Caco-2 (cell line): ENCODE results near the gene FASTK. TPM values are rescaled to one million over a fixed set of nuclear protein-coding genes. Genes with fewer than 3 reads are reported as not detected.

Experiments
- BruUV-seq: library from RNA; stranded (reverse); fragments of 400-500 nt; replicated peaks from 2 replicates; lab custom pipeline; 2021; lab: Mats Ljungman, UMichigan
- CTCF ChIA-PET: fragments of 300-600 bp; sonication (Branson Sonifier 250); formaldehyde crosslinking; loops from one replicate; lab custom pipeline; 2022; ENCODE audit warnings: antibody characterized with exemption; lab: Charles Lee
- POLR2A ChIA-PET: fragments of 300-600 bp; sonication (Branson Sonifier 250); formaldehyde crosslinking; loops from one replicate; lab custom pipeline; 2022; ENCODE audit warnings: antibody characterized with exemption; lab: Charles Lee
- DNase-seq, 2 experiments: peaks; one replicate each; pipeline versions ENCODE4 v3.0.0 to v3.0.0-alpha.2; 2020 to 2022
- H3K27me3 ChIP-seq: replicated peaks from 2 replicates; pipeline ENCODE4 v1.6.0; 2011; ENCODE audit warnings: low read length; ENCODE audit not compliant: control insufficient read depth, insufficient read depth
- H3K36me3 ChIP-seq: 2 replicates; pipeline ENCODE4 v1.5.1; 2011; ENCODE audit warnings: low read length; ENCODE audit not compliant: control insufficient read depth, insufficient read depth
- H3K4me1 ChIP-seq: fragments of 250-450 bp; sonication (Bioruptor Pico); 2 replicates; pipeline ENCODE4 v1.5.1; 2020; ENCODE audit warnings: mild to moderate bottlenecking
- H3K4me3 ChIP-seq: 2 replicates; pipeline ENCODE4 v1.5.1; 2011; ENCODE audit warnings: low read depth, mild to moderate bottlenecking, control low read depth, low read length
- H3K9me3 ChIP-seq: fragments of 250-450 bp; sonication (Bioruptor Pico); 2 replicates; pipeline ENCODE4 v1.5.1; 2020; ENCODE audit warnings: mild to moderate bottlenecking, moderate library complexity
- H3K27ac Mint-ChIP-seq: one replicate; pipeline ENCODE4 v1.8.0; 2022; ENCODE audit warnings: mixed read lengths; ENCODE audit not compliant: unreplicated experiment
- H3K27me3 Mint-ChIP-seq: one replicate; pipeline ENCODE4 v1.8.0; 2022; ENCODE audit warnings: mixed read lengths; ENCODE audit not compliant: insufficient read depth, unreplicated experiment
- H3K36me3 Mint-ChIP-seq: one replicate; pipeline ENCODE4 v1.8.0; 2022; ENCODE audit warnings: mild to moderate bottlenecking, mixed read lengths; ENCODE audit not compliant: insufficient read depth, unreplicated experiment
- H3K4me1 Mint-ChIP-seq: one replicate; pipeline ENCODE4 v1.8.0; 2022; ENCODE audit warnings: low read depth, mixed read lengths; ENCODE audit not compliant: unreplicated experiment
- H3K4me3 Mint-ChIP-seq: one replicate; pipeline ENCODE4 v1.8.0; 2022; ENCODE audit warnings: mild to moderate bottlenecking, moderate library complexity, mixed read lengths; ENCODE audit not compliant: unreplicated experiment
- H3K9me3 Mint-ChIP-seq: one replicate; pipeline ENCODE4 v1.8.0; 2022; ENCODE audit warnings: mixed read lengths; ENCODE audit not compliant: unreplicated experiment
- CTCF ChIP-seq, 2 experiments: fragments of 200-600 bp in 1 of 2; IDR thresholded peaks; 1 replicate in 1 of 2; 2 replicates in 1 of 2; pipeline versions ENCODE4 v1.5.1 to v1.8.0; 2011 to 2022; ENCODE audit warnings: antibody characterized with exemption in 1 of 2, control low read depth in 1 of 2, inconsistent platforms in 1 of 2, low read depth in 1 of 2, low read length in 1 of 2, mild to moderate bottlenecking in 1 of 2, moderate library complexity in 1 of 2; ENCODE audit not compliant: insufficient read depth in 1 of 2, severe bottlenecking in 1 of 2, unreplicated experiment in 1 of 2
- intact Hi-C: fragments of 100-400 bp; cut with micrococcal nuclease; formaldehyde crosslinking; loops from one replicate; pipeline ENCODE4 v1.10.0; 2022; ENCODE audit not compliant: unreplicated experiment
- total RNA-seq: library from RNA; stranded (reverse); gene quantifications from 2 replicates; pipeline ENCODE4 v1.2.3, GENCODE V29; 2022

Gene FASTK
- total RNA-seq, 1 experiment from 2014 or later = 114 TPM

GRCh38 chr7:151081170-151082101 is 827 bp upstream of the FASTK start:
- peak; percentile 40 to 49 for DNase-seq
- no peaks in the 10 kb centered on the region for H3K27me3 ChIP-seq
- no peaks in the 10 kb centered on the region for H3K9me3 ChIP-seq
- no peaks in the 10 kb centered on the region for H3K36me3 ChIP-seq
- POLR2A ChIA-PET = interaction anchor here (0.7 to 1.8 kb wide), 5 partner anchors 13 to 172 kb away, joined by 3 to 25 read pairs (median 10); partner anchors contain the start of gene ABCB8
- no peaks in the 10 kb centered on the region for H3K9me3 Mint-ChIP-seq
- peaks cover 26% of the 10 kb centered on the region for H3K4me1 ChIP-seq
- intact Hi-C loops = loop anchor here (2.0 kb wide), 1 partner anchor 53 kb away; the partner anchor contains the start of gene ABCB8
- H3K27me3 Mint-ChIP-seq = no peaks in the 10 kb centered on the region
- peak overlapping the region; percentile 87 for H3K27ac Mint-ChIP-seq
- CTCF ChIA-PET = interaction anchor here (0.6 to 1.6 kb wide), 5 partner anchors 19 to 63 kb away, joined by 3 to 13 read pairs (median 3); partner anchors contain the start of gene CDK5
- peak overlapping the region; percentile 93 for H3K4me3 Mint-ChIP-seq
- peaks cover 53% of the 10 kb centered on the region for H3K36me3 Mint-ChIP-seq
- no TSS peak for BruUV-seq
- peak overlapping the region; percentile 98 for H3K4me3 ChIP-seq
- TF ChIP-seq CTCF (IDR thresholded peaks at IDR 0.05; ENCODE audit: insufficient read depth in 1 of 2, low read depth in 1 of 2, low read length in 1 of 2, severe bottlenecking in 1 of 2, unreplicated experiment in 1 of 2) = no peak
- H3K4me1 Mint-ChIP-seq = peaks cover 13% of the 10 kb centered on the region

- Mint-ChIP-seq H3K27ac (peak overlapping the region; percentile 55), H3K4me1 (peaks cover 9% of the 10 kb centered on the region), H3K9me3 (no peaks in the 10 kb centered on the region), H3K27me3 (no peaks in the 10 kb centered on the region), H3K4me3 (peak overlapping the region; percentile 93), H3K36me3 (peaks cover 59% of the 10 kb centered on the region)
- Histone ChIP-seq H3K36me3 (no peaks in the 10 kb centered on the region), H3K27me3 (no peaks in the 10 kb centered on the region), H3K4me3 (peak overlapping the region; percentile 98), H3K4me1 (peaks cover 22% of the 10 kb centered on the region), H3K9me3 (no peaks in the 10 kb centered on the region)
- POLR2A ChIA-PET = interaction anchor here (1.0 to 1.8 kb wide), 4 partner anchors 12 to 54 kb away, joined by 3 to 25 read pairs (median 12); partner anchors contain the start of gene ABCB8
- CTCF ChIA-PET = interaction anchor here (0.9 to 1.6 kb wide), 3 partner anchors 18 to 62 kb away, joined by 3 to 13 read pairs (median 5); no protein-coding TSS in a partner anchor
- peak; percentile 44 to 51 for DNase-seq
- TF ChIP-seq CTCF (IDR thresholded peaks at IDR 0.05; ENCODE audit: insufficient read depth in 1 of 2, low read depth in 1 of 2, low read length in 1 of 2, severe bottlenecking in 1 of 2, unreplicated experiment in 1 of 2) = no peak
- TSS peak; percentile 51 for BruUV-seq
- intact Hi-C loops = loop anchor here (1.0 kb wide), 1 partner anchor 18 kb away; no protein-coding TSS in a partner anchor
Observed at GRCh38 chr7:151080067-151080521, 515 bp downstream of the FASTK start.

GRCh38 chr7:151079199-151079910 is 1.3 kb downstream of the FASTK start:
- peaks cover 66% of the 10 kb centered on the region for H3K36me3 Mint-ChIP-seq
- DNase-seq = no peak
- H3K4me1 Mint-ChIP-seq = peaks cover 7% of the 10 kb centered on the region
- ChIA-PET CTCF (no interaction called here), POLR2A (no interaction called here)
- Histone ChIP-seq H3K4me3 (peak overlapping the region; percentile 98), H3K4me1 (peaks cover 22% of the 10 kb centered on the region), H3K27me3 (no peaks in the 10 kb centered on the region), H3K9me3 (no peaks in the 10 kb centered on the region), H3K36me3 (no peaks in the 10 kb centered on the region)
- no TSS peak for BruUV-seq
- H3K27ac Mint-ChIP-seq = peak overlapping the region; percentile 55
- no peaks in the 10 kb centered on the region for H3K27me3 Mint-ChIP-seq
- intact Hi-C loops = no loop called here
- no peak for TF ChIP-seq CTCF (IDR thresholded peaks at IDR 0.05; ENCODE audit: insufficient read depth in 1 of 2, low read depth in 1 of 2, low read length in 1 of 2, severe bottlenecking in 1 of 2, unreplicated experiment in 1 of 2)
- H3K4me3 Mint-ChIP-seq = peak overlapping the region; percentile 93
- no peaks in the 10 kb centered on the region for H3K9me3 Mint-ChIP-seq
